Measurements from ENCODE around the gene WDR6.
A peak's percentile ranks its signal among the peaks of the same experiment; 100 is the strongest.

WDR6 gene

DNA sequence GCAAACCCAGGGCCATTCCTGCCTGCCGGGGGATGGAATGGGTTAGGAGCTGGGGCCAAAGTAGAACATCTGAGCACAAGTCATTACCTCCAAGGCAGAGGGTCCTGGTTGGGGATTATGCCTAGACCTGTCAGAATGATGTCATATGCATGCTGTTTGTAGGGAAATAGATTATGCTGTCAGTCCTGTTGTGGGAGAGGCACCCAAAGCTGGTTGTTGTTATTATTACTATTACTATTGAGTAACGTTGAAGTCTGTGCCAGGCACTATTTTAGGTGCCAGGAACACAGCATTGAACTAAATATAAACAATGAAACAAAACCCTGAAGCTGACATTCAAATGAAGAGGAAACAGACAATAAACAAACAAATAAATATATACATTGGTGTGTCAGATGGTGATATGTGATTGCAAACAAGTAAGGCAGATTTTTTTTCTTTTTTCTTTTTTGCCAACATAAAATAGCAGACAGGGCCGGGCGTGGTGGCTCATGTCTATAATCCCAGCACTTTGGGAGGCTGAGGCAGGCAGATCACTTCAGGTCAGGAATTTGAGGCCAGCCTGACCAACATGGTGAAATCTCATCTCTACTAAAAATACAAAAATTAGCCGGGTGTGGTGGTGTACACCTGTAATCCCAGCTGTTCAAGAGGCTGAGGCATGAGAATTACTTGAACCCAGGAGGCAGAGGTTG, 15.2 kb upstream of the WDR6 start:
- TF ChIP-seq, protein P1, sequence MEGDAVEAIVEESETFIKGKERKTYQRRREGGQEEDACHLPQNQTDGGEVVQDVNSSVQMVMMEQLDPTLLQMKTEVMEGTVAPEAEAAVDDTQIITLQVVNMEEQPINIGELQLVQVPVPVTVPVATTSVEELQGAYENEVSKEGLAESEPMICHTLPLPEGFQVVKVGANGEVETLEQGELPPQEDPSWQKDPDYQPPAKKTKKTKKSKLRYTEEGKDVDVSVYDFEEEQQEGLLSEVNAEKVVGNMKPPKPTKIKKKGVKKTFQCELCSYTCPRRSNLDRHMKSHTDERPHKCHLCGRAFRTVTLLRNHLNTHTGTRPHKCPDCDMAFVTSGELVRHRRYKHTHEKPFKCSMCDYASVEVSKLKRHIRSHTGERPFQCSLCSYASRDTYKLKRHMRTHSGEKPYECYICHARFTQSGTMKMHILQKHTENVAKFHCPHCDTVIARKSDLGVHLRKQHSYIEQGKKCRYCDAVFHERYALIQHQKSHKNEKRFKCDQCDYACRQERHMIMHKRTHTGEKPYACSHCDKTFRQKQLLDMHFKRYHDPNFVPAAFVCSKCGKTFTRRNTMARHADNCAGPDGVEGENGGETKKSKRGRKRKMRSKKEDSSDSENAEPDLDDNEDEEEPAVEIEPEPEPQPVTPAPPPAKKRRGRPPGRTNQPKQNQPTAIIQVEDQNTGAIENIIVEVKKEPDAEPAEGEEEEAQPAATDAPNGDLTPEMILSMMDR (conservative IDR thresholded peaks at IDR 0.05; ENCODE audit: low read depth, low read length) = no peak
- H3K4me1 ChIP-seq (ENCODE audit: low read depth, poor library complexity, severe bottlenecking) = peaks cover 16% of the 10 kb centered on the region
- peak overlapping the region; percentile 74; the same call in 1 of the 2 replicates for H3K4me2 ChIP-seq
- no peaks in the 10 kb centered on the region for H3K36me3 ChIP-seq (ENCODE audit: insufficient read depth)
- no peak overlapping the region for H3K9ac ChIP-seq
- H4K20me1 ChIP-seq (ENCODE audit: insufficient read depth) = no peaks in the 10 kb centered on the region
- H3K27ac ChIP-seq = no peak overlapping the region
- no peak overlapping the region for H2AFZ ChIP-seq (ENCODE audit: low read depth)
- H3K4me3 ChIP-seq (IDR thresholded peaks at IDR 0.05; ENCODE audit: insufficient read depth, low read depth, low read length) = no peak overlapping the region
- peaks cover 11% of the 10 kb centered on the region; the same call in 1 of the 2 replicates for H3K79me2 ChIP-seq (ENCODE audit: insufficient read depth, low read depth)
- no peaks in the 10 kb centered on the region for H3K27me3 ChIP-seq (ENCODE audit: insufficient read depth, low read depth)

DNA sequence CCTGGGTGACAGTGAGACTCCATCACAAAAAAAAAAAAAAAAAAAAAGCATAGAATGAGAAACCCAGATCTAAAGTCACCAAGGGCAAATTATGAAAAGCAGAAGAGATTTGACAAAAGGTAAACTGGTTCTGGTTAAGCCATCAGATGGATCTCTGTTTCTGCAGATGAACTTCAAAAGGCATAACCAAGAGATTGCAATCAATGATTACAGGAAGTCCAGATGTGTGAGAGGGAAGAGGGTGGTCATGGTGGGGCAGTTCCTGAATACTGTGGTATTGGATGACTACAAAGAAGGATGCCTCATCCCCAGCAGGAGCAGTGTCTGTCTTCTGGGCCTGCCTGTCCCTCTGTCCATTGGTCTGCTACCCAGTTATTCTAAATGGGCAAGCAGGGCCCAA, 13.4 kb upstream of the WDR6 start:
- Histone ChIP-seq H3K27ac (no peak overlapping the region), H3K36me3 (ENCODE audit: insufficient read depth) (no peaks in the 10 kb centered on the region), H4K20me1 (ENCODE audit: insufficient read depth) (no peaks in the 10 kb centered on the region), H3K79me2 (ENCODE audit: insufficient read depth, low read depth) (peaks cover 11% of the 10 kb centered on the region; the same call in 1 of the 2 replicates), H3K9ac (no peak overlapping the region), H3K4me3 (IDR thresholded peaks at IDR 0.05; ENCODE audit: insufficient read depth, low read depth, low read length) (no peak overlapping the region), H3K27me3 (ENCODE audit: insufficient read depth, low read depth) (no peaks in the 10 kb centered on the region), H3K4me2 (no peak overlapping the region), H3K4me1 (ENCODE audit: low read depth, poor library complexity, severe bottlenecking) (peaks cover 11% of the 10 kb centered on the region), H2AFZ (ENCODE audit: low read depth) (no peak overlapping the region)
- TF ChIP-seq, protein P1 (conservative IDR thresholded peaks at IDR 0.05; ENCODE audit: low read depth, low read length) = no peak

DNA sequence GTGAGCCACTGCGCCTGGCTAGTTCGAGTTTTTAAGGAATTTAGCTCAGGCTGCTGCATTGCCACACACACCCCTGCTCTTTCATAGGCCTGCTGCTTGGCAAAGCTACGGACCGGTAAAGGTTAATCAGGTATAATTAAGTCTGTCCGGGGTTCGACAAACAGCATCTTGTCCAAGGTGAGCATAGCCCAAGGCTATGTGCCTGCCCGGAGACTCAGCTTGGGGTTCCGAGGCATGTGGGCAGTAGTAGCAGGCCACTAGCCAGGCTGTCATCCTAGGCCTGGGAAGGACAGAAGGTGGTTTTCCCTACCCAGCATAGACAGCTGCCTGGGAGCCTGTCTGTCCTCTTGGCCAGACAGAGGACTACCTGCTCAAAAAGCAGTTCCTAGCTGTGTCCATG, 10.6 kb upstream of the WDR6 start:
- Histone ChIP-seq H2AFZ (ENCODE audit: low read depth) (no peak overlapping the region), H3K9ac (no peak overlapping the region), H3K27me3 (ENCODE audit: insufficient read depth, low read depth) (no peaks in the 10 kb centered on the region), H3K4me2 (no peak overlapping the region), H3K4me1 (ENCODE audit: low read depth, poor library complexity, severe bottlenecking) (peaks cover 25% of the 10 kb centered on the region), H3K79me2 (ENCODE audit: insufficient read depth, low read depth) (no peaks in the 10 kb centered on the region; the same call in 1 of the 2 replicates), H4K20me1 (ENCODE audit: insufficient read depth) (no peaks in the 10 kb centered on the region), H3K27ac (no peak overlapping the region), H3K4me3 (IDR thresholded peaks at IDR 0.05; ENCODE audit: insufficient read depth, low read depth, low read length) (no peak overlapping the region), H3K36me3 (ENCODE audit: insufficient read depth) (no peaks in the 10 kb centered on the region)
- TF ChIP-seq, protein P1 (conservative IDR thresholded peaks at IDR 0.05; ENCODE audit: low read depth, low read length) = no peak

DNA sequence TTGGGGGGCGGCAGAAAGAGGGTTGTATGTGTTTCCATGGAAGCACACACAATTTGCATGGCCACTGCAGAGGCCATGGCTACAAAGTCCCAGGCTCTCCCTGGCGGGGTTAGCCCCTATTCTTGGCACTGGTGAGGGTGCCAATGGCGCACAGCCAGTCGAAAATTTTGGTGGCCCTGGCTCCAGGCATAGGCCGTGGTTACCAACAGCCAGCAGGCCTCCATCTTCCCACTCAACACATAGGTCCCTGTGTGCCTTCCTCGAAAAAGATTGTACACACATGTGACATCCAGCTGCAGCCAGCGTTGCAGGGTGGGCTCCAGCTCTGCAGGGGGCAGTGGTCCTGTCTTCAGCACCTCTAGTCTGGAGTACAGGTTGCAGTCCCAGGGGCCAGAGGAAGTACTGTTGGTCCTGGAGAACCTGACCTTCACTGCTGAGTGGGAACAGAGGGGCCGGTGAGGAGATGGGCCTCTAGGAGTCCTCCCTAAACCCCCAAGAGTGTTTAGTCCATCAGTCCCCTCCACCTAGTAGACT, 10.0 kb upstream of the WDR6 start:
- H3K4me2 ChIP-seq = no peak overlapping the region
- no peak overlapping the region for H3K27ac ChIP-seq
- H3K4me1 ChIP-seq (ENCODE audit: low read depth, poor library complexity, severe bottlenecking) = peaks cover 25% of the 10 kb centered on the region
- H3K9ac ChIP-seq = no peak overlapping the region
- no peak overlapping the region for H2AFZ ChIP-seq (ENCODE audit: low read depth)
- H4K20me1 ChIP-seq (ENCODE audit: insufficient read depth) = no peaks in the 10 kb centered on the region
- H3K27me3 ChIP-seq (ENCODE audit: insufficient read depth, low read depth) = no peaks in the 10 kb centered on the region
- TF ChIP-seq, protein P1 (conservative IDR thresholded peaks at IDR 0.05; ENCODE audit: low read depth, low read length) = no peak
- no peak overlapping the region for H3K4me3 ChIP-seq (IDR thresholded peaks at IDR 0.05; ENCODE audit: insufficient read depth, low read depth, low read length)
- H3K79me2 ChIP-seq (ENCODE audit: insufficient read depth, low read depth) = no peaks in the 10 kb centered on the region; the same call in 1 of the 2 replicates
- H3K36me3 ChIP-seq (ENCODE audit: insufficient read depth) = no peaks in the 10 kb centered on the region
